Epithelial cell of prostate (primary cell): ENCODE measurements around the gene MED10.

Experiments
- DNase-seq: peaks from one replicate; pipeline ENCODE4 v3.0.0-alpha.2; 2011; ENCODE audit warnings: low read depth, low spot score
- H3K27ac ChIP-seq: fragments of 450-650 bp; 2 replicates; pipeline ENCODE4 v1.5.1; 2017; ENCODE audit warnings: mild to moderate bottlenecking

The MED10 gene

GRCh38 chr5:6377905-6378765 is at the start of gene MED10:
Gene MED10, minus strand, starts transcription at chr5:6378547. Its CDS starts 64 bp downstream, at chr5:6378483.
- DNase-seq = peak; percentile 46
- peak within 1 kb of the TSS; percentile 68 for H3K27ac ChIP-seq

- DNase-seq = no peak
- no peak overlapping the region for H3K27ac ChIP-seq
Measured at GRCh38 chr5:6427694-6428093, 49.3 kb upstream of the MED10 start.

GRCh38 chr5:6424700-6425099 is 46.4 kb upstream of the MED10 start:
- no peak for DNase-seq
- no peak overlapping the region for H3K27ac ChIP-seq

GRCh38 chr5:6424110-6424659 is 45.8 kb upstream of the MED10 start:
- no peak overlapping the region for H3K27ac ChIP-seq
- no peak for DNase-seq

GRCh38 chr5:6423327-6424109 is 45.2 kb upstream of the MED10 start:
- no peak for DNase-seq
- H3K27ac ChIP-seq = no peak overlapping the region

GRCh38 chr5:6419340-6419852 is 41.0 kb upstream of the MED10 start:
- H3K27ac ChIP-seq = no peak overlapping the region
- DNase-seq = peak; percentile 59

- H3K27ac ChIP-seq = no peak overlapping the region
- DNase-seq = no peak
Measured at GRCh38 chr5:6418679-6419276, 40.4 kb upstream of the MED10 start.

- no peak overlapping the region for H3K27ac ChIP-seq
- DNase-seq = no peak
Measured at GRCh38 chr5:6417657-6418056, 39.3 kb upstream of the MED10 start.

GRCh38 chr5:6412811-6413210 is 34.5 kb upstream of the MED10 start:
- H3K27ac ChIP-seq = no peak overlapping the region
- DNase-seq = no peak

- no peak for DNase-seq
- no peak overlapping the region for H3K27ac ChIP-seq
Measured at GRCh38 chr5:6411141-6411540, 32.8 kb upstream of the MED10 start.

GRCh38 chr5:6410421-6410820 is 32.1 kb upstream of the MED10 start:
- H3K27ac ChIP-seq = no peak overlapping the region
- no peak for DNase-seq

GRCh38 chr5:6408627-6409446 is 30.5 kb upstream of the MED10 start:
- DNase-seq = no peak
- no peak overlapping the region for H3K27ac ChIP-seq

- H3K27ac ChIP-seq = no peak overlapping the region
- DNase-seq = no peak
Measured at GRCh38 chr5:6408260-6408596, 29.9 kb upstream of the MED10 start.

GRCh38 chr5:6407558-6408259 is 29.4 kb upstream of the MED10 start:
- no peak overlapping the region for H3K27ac ChIP-seq
- no peak for DNase-seq

GRCh38 chr5:6405591-6405990 is 27.2 kb upstream of the MED10 start:
- DNase-seq = no peak
- H3K27ac ChIP-seq = no peak overlapping the region

GRCh38 chr5:6404129-6404528 is 25.8 kb upstream of the MED10 start:
- H3K27ac ChIP-seq = no peak overlapping the region
- DNase-seq = no peak

- no peak for DNase-seq
- no peak overlapping the region for H3K27ac ChIP-seq
Measured at GRCh38 chr5:6403416-6403815, 25.1 kb upstream of the MED10 start.

- DNase-seq = no peak
- H3K27ac ChIP-seq = no peak overlapping the region
Measured at GRCh38 chr5:6402939-6403338, 24.6 kb upstream of the MED10 start.

GRCh38 chr5:6401410-6401809 is 23.1 kb upstream of the MED10 start:
- DNase-seq = no peak
- H3K27ac ChIP-seq = no peak overlapping the region
